GM21825 (cell line): ENCODE data around the gene LIPI.
"Not testable (repeated sequence)": the region's sequence is repeated elsewhere in the genome, so short reads cannot be mapped to it uniquely, and the experiment has no call there.

ENCODE experiments used
- ATAC-seq: cut with Tn5 transposase; IDR thresholded peaks from one replicate; pipeline ENCODE4 v1.9.1; 2021; ENCODE audit warnings: mild to moderate bottlenecking, moderate library complexity; ENCODE audit not compliant: unreplicated experiment

Gene LIPI

DNA sequence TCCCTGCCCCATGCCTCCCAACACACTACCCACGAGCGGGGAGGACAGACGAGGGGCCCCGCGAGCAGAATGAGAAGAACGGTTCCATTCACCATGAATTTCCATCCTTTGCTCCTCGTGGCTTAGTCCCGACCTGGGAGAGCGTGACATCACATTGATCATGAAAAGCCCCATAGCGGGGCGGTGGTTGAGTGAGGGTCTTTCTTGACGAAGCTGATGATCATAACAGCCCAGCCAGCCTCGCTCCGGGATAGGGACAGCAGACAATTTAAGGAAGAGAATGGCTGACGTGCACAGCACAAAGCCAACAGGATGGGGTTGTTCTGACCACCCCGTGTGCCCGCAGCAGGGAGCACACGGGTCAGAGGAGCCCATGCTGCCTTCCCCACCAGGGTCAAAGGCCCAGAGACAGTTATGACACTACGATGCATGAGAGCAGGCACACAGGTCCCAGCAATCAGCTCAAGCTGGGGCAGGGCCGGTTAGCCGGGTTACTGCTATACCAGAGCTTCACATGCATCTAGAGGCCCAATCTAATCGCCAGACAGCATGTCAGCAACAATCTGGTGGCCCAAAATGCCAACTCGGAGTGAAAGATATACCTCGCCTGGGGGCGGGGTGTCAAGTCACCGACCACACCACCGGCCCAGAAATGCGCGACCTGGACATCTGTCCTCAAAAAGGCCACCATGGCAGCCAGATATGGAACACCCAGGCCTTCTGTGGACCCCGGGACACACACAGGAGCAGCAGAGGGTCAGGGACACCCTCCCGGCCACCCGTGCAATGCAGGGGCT, 135.2 kb downstream of the LIPI start:
- ATAC-seq = no peak

GRCh38 chr21:14074177-14074576, 136.6 kb downstream of the LIPI start:
- ATAC-seq = no peak

- ATAC-seq = no peak
Observed at GRCh38 chr21:14073615-14074014, 137.1 kb downstream of the LIPI start.

DNA sequence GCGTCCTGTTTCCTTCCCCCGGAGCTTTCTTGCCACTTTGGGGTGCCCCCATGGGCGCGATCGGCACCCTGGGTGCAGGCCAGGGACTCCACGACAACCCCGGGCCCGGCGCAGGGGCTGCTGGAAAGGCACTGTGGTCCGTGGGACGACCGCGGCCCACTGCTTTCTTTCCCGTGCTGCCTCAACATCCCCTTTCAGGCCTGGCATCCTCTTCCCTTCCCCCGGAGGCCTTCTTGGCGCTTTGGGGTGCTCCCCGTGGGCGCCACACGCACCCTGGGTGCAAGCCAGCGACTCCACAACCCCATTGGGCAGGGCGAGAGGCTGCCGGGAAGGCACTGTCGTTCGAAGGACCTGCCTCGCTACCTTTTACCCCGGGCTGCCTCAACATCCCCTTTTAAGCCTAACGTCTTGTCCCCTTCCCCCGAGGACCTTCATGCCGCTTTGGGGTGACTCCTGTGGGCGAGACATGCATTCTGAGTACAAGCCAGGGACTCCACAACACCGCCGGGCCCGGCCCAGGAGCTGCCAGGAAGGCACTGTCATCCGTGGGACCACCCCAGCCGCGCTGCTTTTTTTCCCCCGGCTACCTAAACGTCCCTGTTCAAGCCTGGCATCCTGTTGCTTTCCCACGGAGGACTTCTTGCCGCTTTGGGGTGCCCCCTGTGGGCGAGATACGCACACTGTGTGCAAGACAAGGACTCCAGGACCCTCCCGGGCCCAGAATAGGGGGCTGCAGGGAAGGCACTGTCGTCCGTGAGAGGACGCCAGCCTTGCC, 137.8 kb downstream of the LIPI start:
- no peak for ATAC-seq

GRCh38 chr21:14071902-14072734, 138.6 kb downstream of the LIPI start:
- no peak for ATAC-seq

- ATAC-seq = no peak
Observed at GRCh38 chr21:14070968-14071367, 139.8 kb downstream of the LIPI start.

- ATAC-seq = no peak
Observed at GRCh38 chr21:14070049-14070893, 140.5 kb downstream of the LIPI start.

DNA sequence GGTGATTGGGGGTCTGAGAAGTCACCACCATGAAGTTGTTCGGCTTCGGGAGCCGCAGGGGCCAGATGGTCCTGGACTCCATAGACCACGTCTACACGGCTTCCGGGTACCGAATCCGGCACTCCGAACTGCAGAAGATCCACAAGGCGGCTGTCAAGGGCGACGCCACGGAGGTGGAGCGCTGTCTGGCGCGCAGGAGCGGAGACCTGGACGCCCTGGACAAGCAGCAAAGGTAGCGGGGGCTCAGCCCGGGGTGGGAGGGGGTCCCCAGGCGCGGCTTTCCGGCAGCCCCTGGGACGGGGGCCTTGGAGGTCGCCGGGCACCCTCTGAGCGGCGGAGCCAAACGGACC, 146.5 kb downstream of the LIPI start:
- no peak for ATAC-seq

- not testable (repeated sequence) for ATAC-seq
Observed at GRCh38 chr21:14063620-14064295, 147.0 kb downstream of the LIPI start.

DNA sequence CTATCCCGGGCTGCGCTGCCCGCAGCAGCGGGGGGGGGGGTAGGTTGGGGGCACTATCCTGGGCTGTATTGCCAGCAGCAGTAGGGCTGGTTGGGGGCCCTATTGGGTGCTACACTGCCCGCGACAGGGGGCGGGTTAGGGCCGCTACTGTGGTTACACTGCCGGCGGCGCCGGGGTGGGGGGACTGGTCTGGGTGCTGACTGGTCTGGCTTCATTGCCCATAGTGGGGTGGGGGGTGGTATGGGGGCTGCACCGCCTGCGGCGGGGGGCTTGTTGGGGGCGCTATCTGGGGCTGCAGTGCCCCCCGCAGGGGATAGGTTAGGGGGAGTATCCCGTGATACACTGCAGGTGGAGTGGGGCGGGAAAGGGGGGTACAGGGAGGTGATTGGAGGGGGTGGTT, 148.1 kb downstream of the LIPI start:
- not testable (repeated sequence) for ATAC-seq

- ATAC-seq = not testable (repeated sequence)
Observed at GRCh38 chr21:14061820-14062219, 148.9 kb downstream of the LIPI start.

- ATAC-seq = not testable (repeated sequence)
Observed at GRCh38 chr21:14058995-14059627, 151.6 kb downstream of the LIPI start.
